Measurements from ENCODE around the gene CCR9. TPM values are rescaled to one million over a fixed set of nuclear protein-coding genes. Genes with fewer than 3 reads are reported as not detected.

The CCR9 gene
- total and polyA plus RNA-seq, 7 donors: 0.55 TPM; not detected in 6

- WGBS, 2 donors: 78 to 91% methylated on average over 6 of the region's 6 CpGs
- intact Hi-C loops (cut with DNase I): no loop called here
- Histone ChIP-seq H3K9me3 (no peaks in the 10 kb centered on the region), H3K36me3 (no peaks in the 10 kb centered on the region), H3K4me3 (no peak overlapping the region), H3K27me3 (no peaks in the 10 kb centered on the region), H3K27ac (no peak overlapping the region), H3K4me1 (no peaks in the 10 kb centered on the region)
- no peak for TF ChIP-seq EP300 (IDR thresholded peaks at IDR 0.05)
- TF ChIP-seq CTCF (IDR thresholded peaks at IDR 0.05): no peak
- no peak for TF ChIP-seq POLR2AphosphoS5 (IDR thresholded peaks at IDR 0.05)
- no peak for TF ChIP-seq POLR2A (IDR thresholded peaks at IDR 0.05)
- DNase-seq: no peak
Measured at GRCh38 chr3:45871780-45872179, 14.6 kb upstream of the CCR9 start.

GRCh38 chr3:45872569-45872968 is 13.8 kb upstream of the CCR9 start:
- no peaks in the 10 kb centered on the region for H3K27me3 ChIP-seq
- no peaks in the 10 kb centered on the region for H3K9me3 ChIP-seq
- no peaks in the 10 kb centered on the region for H3K4me1 ChIP-seq
- H3K27ac ChIP-seq: no peak overlapping the region
- TF ChIP-seq CTCF (IDR thresholded peaks at IDR 0.05) (no peak), POLR2AphosphoS5 (IDR thresholded peaks at IDR 0.05) (no peak), EP300 (IDR thresholded peaks at IDR 0.05) (no peak), POLR2A (IDR thresholded peaks at IDR 0.05) (no peak)
- WGBS, 2 donors: 66 to 83% methylated on average over 2 of the region's 2 CpGs
- no peak overlapping the region for H3K4me3 ChIP-seq
- DNase-seq: no peak
- intact Hi-C loops (cut with DNase I): no loop called here
- no peaks in the 10 kb centered on the region for H3K36me3 ChIP-seq

- TF ChIP-seq POLR2AphosphoS5 (IDR thresholded peaks at IDR 0.05): no peak
- no peak for TF ChIP-seq EP300 (IDR thresholded peaks at IDR 0.05)
- TF ChIP-seq POLR2A (IDR thresholded peaks at IDR 0.05): no peak
- no peak for TF ChIP-seq CTCF (IDR thresholded peaks at IDR 0.05)
- Histone ChIP-seq H3K4me3 (no peak overlapping the region), H3K9me3 (no peaks in the 10 kb centered on the region), H3K27ac (no peak overlapping the region), H3K36me3 (no peaks in the 10 kb centered on the region), H3K27me3 (no peaks in the 10 kb centered on the region), H3K4me1 (no peaks in the 10 kb centered on the region)
- intact Hi-C loops (cut with DNase I): no loop called here
- DNase-seq: no peak
Measured at GRCh38 chr3:45873036-45873435, 13.3 kb upstream of the CCR9 start.

GRCh38 chr3:45873638-45874037 is 12.7 kb upstream of the CCR9 start:
- H3K4me3 ChIP-seq: no peak overlapping the region
- no peaks in the 10 kb centered on the region for H3K9me3 ChIP-seq
- no peaks in the 10 kb centered on the region for H3K36me3 ChIP-seq
- 83 to 88% methylated on average over 4 of the region's 4 CpGs for WGBS, 2 donors
- H3K4me1 ChIP-seq: no peaks in the 10 kb centered on the region
- DNase-seq: no peak
- intact Hi-C loops (cut with DNase I): no loop called here
- no peaks in the 10 kb centered on the region for H3K27me3 ChIP-seq
- no peak overlapping the region for H3K27ac ChIP-seq
- no peak for TF ChIP-seq POLR2AphosphoS5 (IDR thresholded peaks at IDR 0.05)
- no peak for TF ChIP-seq POLR2A (IDR thresholded peaks at IDR 0.05)
- TF ChIP-seq CTCF (IDR thresholded peaks at IDR 0.05): no peak
- no peak for TF ChIP-seq EP300 (IDR thresholded peaks at IDR 0.05)

- 72 to 84% methylated on average over 5 of the region's 5 CpGs for WGBS, 2 donors
- H3K36me3 ChIP-seq: no peaks in the 10 kb centered on the region
- TF ChIP-seq POLR2AphosphoS5 (IDR thresholded peaks at IDR 0.05) (no peak), EP300 (IDR thresholded peaks at IDR 0.05) (no peak), CTCF (IDR thresholded peaks at IDR 0.05) (no peak), POLR2A (IDR thresholded peaks at IDR 0.05) (no peak)
- H3K27ac ChIP-seq: no peak overlapping the region
- no peaks in the 10 kb centered on the region for H3K9me3 ChIP-seq
- DNase-seq: no peak
- no peaks in the 10 kb centered on the region for H3K4me1 ChIP-seq
- no peak overlapping the region for H3K4me3 ChIP-seq
- no peaks in the 10 kb centered on the region for H3K27me3 ChIP-seq
- intact Hi-C loops (cut with DNase I): no loop called here
Measured at GRCh38 chr3:45874677-45875346, 11.5 kb upstream of the CCR9 start.
